HL-60/S4 treated with retinoic acid at 250 ng/mL for 4 days and 3 days (cell line): Measurements from ENCODE around the gene IQSEC3.
"Not testable (repeated sequence)": the region's sequence is repeated elsewhere in the genome, so short reads cannot be mapped to it uniquely, and the experiment has no call there.

Experiments
- in situ Hi-C: fragments of 300-500 bp; cut with MboI; formaldehyde crosslinking; loops from 2 replicates; pipeline ENCODE4 v1.7.0; 2022; ENCODE audit warnings: low sequenced_read_pairs

The IQSEC3 gene

GRCh38 chr12:177336-177979, 110.9 kb downstream of the IQSEC3 start:
- in situ Hi-C loops = no loop called here

GRCh38 chr12:177980-178828, 111.6 kb downstream of the IQSEC3 start:
- in situ Hi-C loops = no loop called here

GRCh38 chr12:178829-179109, 112.2 kb downstream of the IQSEC3 start:
- in situ Hi-C loops = no loop called here

- in situ Hi-C loops = no loop called here
Observed at GRCh38 chr12:179131-179884, 112.7 kb downstream of the IQSEC3 start.

GRCh38 chr12:179885-180284, 113.3 kb downstream of the IQSEC3 start:
- in situ Hi-C loops = no loop called here

- in situ Hi-C loops = no loop called here
Observed at GRCh38 chr12:180445-180844, 113.9 kb downstream of the IQSEC3 start.

- in situ Hi-C loops = no loop called here
Observed at GRCh38 chr12:181921-182320, 115.4 kb downstream of the IQSEC3 start.

GRCh38 chr12:182381-182892, 115.9 kb downstream of the IQSEC3 start:
- in situ Hi-C loops = no loop called here

- in situ Hi-C loops = no loop called here
Observed at GRCh38 chr12:184811-185575, 118.4 kb downstream of the IQSEC3 start.

GRCh38 chr12:185576-185955, 119.0 kb downstream of the IQSEC3 start:
- in situ Hi-C loops = no loop called here

- in situ Hi-C loops = no loop called here
Observed at GRCh38 chr12:186006-186625, 119.5 kb downstream of the IQSEC3 start.

GRCh38 chr12:187986-188909, 121.7 kb downstream of the IQSEC3 start:
- in situ Hi-C loops = not testable (repeated sequence)

- in situ Hi-C loops = no loop called here
Observed at GRCh38 chr12:188910-189621, 122.5 kb downstream of the IQSEC3 start.

- in situ Hi-C loops = no loop called here
Observed at GRCh38 chr12:189622-189962, 123.0 kb downstream of the IQSEC3 start.

- in situ Hi-C loops = no loop called here
Observed at GRCh38 chr12:190881-191280, 124.3 kb downstream of the IQSEC3 start.

GRCh38 chr12:191541-191940, 125.0 kb downstream of the IQSEC3 start:
- in situ Hi-C loops = no loop called here

- in situ Hi-C loops = no loop called here
Observed at GRCh38 chr12:193261-193660, 126.7 kb downstream of the IQSEC3 start.

- in situ Hi-C loops = no loop called here
Observed at GRCh38 chr12:194276-194675, 127.7 kb downstream of the IQSEC3 start.

GRCh38 chr12:195156-195555, 128.6 kb downstream of the IQSEC3 start:
- in situ Hi-C loops = no loop called here
